NB4 (cell line): Measurements from ENCODE around the gene OTULINL.

Source experiments
- DNase-seq: peaks from one replicate; pipeline ENCODE4 v3.0.0; 2010; ENCODE audit warnings: low read depth
- H3K4me3 ChIP-seq: one replicate; pipeline ENCODE4 v1.5.1; 2011; ENCODE audit warnings: mild to moderate bottlenecking, low read depth, low read length, moderate library complexity
- MYC ChIP-seq: IDR thresholded peaks from 2 replicates; pipeline ENCODE4 v1.6.1; 2011; ENCODE audit warnings: low read depth, low read length
- POLR2A ChIP-seq: IDR thresholded peaks from 2 replicates; pipeline ENCODE4 v1.6.1; 2011; ENCODE audit warnings: mild to moderate bottlenecking; ENCODE audit not compliant: insufficient read length; ENCODE audit errors: extremely low read depth
- TF ChIP-seq, protein P1 (sequence below): IDR thresholded peaks from 2 replicates; pipeline ENCODE4 v1.6.1; 2011; ENCODE audit warnings: low read depth, low read length
- TF ChIP-seq, protein P2 (sequence below): IDR thresholded peaks from one replicate; pipeline ENCODE4 v1.5.1; 2012; ENCODE audit warnings: low read depth, low read length

Gene OTULINL

GRCh38 chr5:14579731-14580397 lies 1.7 kb upstream of the OTULINL start:
- no peak overlapping the region for H3K4me3 ChIP-seq
- TF ChIP-seq, protein P1, sequence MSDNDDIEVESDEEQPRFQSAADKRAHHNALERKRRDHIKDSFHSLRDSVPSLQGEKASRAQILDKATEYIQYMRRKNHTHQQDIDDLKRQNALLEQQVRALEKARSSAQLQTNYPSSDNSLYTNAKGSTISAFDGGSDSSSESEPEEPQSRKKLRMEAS: peak; percentile 58; the same call in 1 of the 2 replicates
- TF ChIP-seq, protein P2, sequence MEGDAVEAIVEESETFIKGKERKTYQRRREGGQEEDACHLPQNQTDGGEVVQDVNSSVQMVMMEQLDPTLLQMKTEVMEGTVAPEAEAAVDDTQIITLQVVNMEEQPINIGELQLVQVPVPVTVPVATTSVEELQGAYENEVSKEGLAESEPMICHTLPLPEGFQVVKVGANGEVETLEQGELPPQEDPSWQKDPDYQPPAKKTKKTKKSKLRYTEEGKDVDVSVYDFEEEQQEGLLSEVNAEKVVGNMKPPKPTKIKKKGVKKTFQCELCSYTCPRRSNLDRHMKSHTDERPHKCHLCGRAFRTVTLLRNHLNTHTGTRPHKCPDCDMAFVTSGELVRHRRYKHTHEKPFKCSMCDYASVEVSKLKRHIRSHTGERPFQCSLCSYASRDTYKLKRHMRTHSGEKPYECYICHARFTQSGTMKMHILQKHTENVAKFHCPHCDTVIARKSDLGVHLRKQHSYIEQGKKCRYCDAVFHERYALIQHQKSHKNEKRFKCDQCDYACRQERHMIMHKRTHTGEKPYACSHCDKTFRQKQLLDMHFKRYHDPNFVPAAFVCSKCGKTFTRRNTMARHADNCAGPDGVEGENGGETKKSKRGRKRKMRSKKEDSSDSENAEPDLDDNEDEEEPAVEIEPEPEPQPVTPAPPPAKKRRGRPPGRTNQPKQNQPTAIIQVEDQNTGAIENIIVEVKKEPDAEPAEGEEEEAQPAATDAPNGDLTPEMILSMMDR: no peak
- peak; percentile 38 for DNase-seq

DNA sequence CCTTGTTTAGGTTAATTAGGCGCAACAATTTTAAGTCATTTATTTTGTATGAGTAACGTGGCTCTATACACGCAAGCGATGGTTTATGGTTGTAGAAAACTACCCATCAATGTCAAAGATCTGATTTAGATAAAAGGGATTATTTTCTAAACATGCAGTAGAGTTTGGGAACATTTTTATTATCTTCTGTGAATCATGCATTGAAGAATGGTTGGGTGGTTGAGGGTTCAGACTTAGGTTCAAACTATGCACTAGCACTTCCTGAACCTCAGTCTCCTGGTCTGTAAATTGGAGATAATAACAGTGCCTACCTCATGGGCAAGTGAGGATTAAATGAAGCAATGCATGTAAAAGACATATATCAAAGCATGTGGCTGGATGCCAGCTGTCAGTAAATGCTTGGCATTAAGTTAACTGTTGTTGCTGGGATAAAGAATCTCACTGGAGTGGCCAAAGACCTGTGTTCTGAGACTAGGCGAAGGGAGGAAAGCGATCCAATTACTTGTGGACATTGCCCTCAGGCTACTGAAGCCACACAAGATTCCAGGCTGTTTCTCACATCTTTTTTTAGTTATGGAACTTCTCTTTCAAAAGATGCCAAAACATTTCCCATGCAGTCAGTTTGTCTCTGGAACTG lies 1.1 kb upstream of the OTULINL start:
- TF ChIP-seq POLR2A: no peak
- TF ChIP-seq, protein P2: no peak
- TF ChIP-seq, protein P1: no peak
- TF ChIP-seq MYC: no peak
- H3K4me3 ChIP-seq: no peak overlapping the region
- no peak for DNase-seq

DNA sequence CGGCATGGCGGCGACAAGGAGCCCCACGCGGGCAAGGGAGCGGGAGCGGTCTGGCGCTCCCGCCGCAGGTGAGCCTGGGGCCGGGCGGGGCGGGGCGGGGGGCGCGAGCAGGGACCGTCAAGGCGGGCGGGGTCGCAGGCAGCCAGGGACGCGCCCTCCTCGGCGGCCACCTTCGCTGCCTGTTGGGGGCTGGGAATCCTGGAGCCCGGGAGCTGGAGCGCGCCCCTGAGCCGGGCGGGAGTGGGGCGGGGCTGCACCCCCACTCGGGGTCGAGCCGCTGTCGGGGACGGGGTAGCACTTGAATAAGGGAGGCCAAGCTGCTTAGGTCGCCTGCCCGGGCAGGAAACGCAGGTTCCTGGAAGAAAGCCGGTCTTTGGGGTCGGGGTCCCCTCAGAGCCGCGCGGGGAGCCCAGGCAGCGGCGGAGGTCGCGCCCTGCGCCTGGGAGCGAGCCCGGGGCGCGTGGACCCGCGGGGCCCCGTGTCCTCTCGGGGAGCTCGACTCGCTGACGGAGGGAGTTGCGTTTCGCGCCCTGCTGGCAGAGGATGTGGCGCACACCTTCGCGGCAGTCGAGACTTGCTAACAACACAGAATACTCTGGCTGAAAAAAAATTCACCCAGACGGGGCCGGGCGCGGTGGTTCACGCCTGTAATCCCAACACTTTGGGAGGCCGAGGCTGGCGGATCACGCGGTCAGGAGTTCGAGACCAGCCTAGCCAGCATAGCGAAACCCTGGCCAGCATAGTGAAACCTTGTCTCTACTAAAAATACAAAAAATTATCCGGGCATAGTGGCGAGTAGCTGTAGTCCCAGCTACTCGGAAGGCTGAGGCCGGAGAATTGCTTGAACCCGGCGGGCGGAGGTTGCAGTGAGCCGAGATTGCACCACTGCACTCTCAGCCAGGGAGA lies 552 bp downstream of the OTULINL start:
- peak; percentile 62 for DNase-seq
- no peak overlapping the region for H3K4me3 ChIP-seq
- TF ChIP-seq MYC: no peak
- TF ChIP-seq, protein P2: peak; percentile 8

GRCh38 chr5:14582797-14583137 lies 1.2 kb downstream of the OTULINL start:
- H3K4me3 ChIP-seq: no peak overlapping the region
- TF ChIP-seq MYC (no peak), POLR2A (no peak)
- TF ChIP-seq, protein P1: no peak
- TF ChIP-seq, protein P2: no peak
- no peak for DNase-seq

DNA sequence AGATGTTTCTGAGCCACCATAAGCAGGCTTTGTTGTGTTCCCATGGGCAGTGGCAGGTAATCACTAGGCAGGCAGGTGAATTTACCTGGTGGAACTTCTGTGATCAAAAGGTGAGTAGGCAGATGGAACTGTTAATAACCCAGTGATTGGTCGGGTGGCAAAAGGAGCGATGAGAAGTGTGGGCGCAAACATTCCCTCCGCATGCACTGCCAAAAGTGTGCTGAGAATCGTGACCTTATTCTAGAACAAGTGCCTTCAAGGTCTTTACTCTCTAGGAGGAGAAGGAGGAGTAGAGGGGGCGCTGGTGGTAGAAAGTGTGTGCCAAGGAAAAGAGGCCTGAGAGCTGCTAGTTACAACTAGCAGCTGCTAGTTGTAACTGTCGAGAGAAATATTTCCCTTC lies 3.3 kb downstream of the OTULINL start:
- TF ChIP-seq, protein P2: no peak
- TF ChIP-seq, protein P1: no peak
- TF ChIP-seq POLR2A (no peak), MYC (no peak)
- no peak for DNase-seq
- H3K4me3 ChIP-seq: no peak overlapping the region
